Spleen (tissue), 11 donors: ENCODE data around the gene RALGDS. TPM values are rescaled to one million over a fixed set of nuclear protein-coding genes. Genes with fewer than 3 reads are reported as not detected.
"Not testable (repeated sequence)": the region's sequence is repeated elsewhere in the genome, so short reads cannot be mapped to it uniquely, and the experiment has no call there.

Source experiments
- DNase-seq: peaks from one replicate; pipeline ENCODE4 v3.0.0-alpha.2; 2020
- H3K27ac ChIP-seq, 8 donors: fragments of 200-600 bp; sonication (generic) in 7 of 8; 1 replicate in 4 of 8; 2 replicates in 4 of 8; pipeline versions ENCODE4 v1.5.0 to v1.8.0; 2016 to 2021; ENCODE audit warnings: inconsistent platforms in 4 of 8, mild to moderate bottlenecking in 4 of 8, moderate library complexity in 1 of 8
- H3K27me3 ChIP-seq, 7 donors: fragments of 200-600 bp; sonication (generic) in 6 of 7; replicated peaks in 1 of 7; 1 replicate in 4 of 7; 2 replicates in 3 of 7; pipeline versions ENCODE4 v1.5.0 to v1.8.0; 2016 to 2021; ENCODE audit warnings: inconsistent platforms in 3 of 7, mild to moderate bottlenecking in 1 of 7
- H3K36me3 ChIP-seq, 6 donors: fragments of 200-600 bp; sonication (generic) in 5 of 6; 1 replicate in 4 of 6; 2 replicates in 2 of 6; pipeline versions ENCODE4 v1.5.0 to v1.8.0; 2016 to 2021; ENCODE audit warnings: inconsistent platforms in 2 of 6
- H3K4me1 ChIP-seq, 6 donors: fragments of 200-600 bp; sonication (generic) in 5 of 6; 1 replicate in 3 of 6; 2 replicates in 3 of 6; pipeline versions ENCODE4 v1.5.0 to v1.8.0; 2016 to 2021; ENCODE audit warnings: inconsistent platforms in 3 of 6
- H3K4me3 ChIP-seq, 8 donors: fragments of 200-600 bp; sonication (generic) in 7 of 8; 1 replicate in 4 of 8; 2 replicates in 4 of 8; pipeline versions ENCODE4 v1.5.0 to v1.8.0; 2016 to 2021; ENCODE audit warnings: inconsistent platforms in 4 of 8, mild to moderate bottlenecking in 4 of 8, moderate library complexity in 2 of 8
- H3K9me3 ChIP-seq, 8 donors: fragments of 200-600 bp; sonication (generic) in 7 of 8; 1 replicate in 4 of 8; 2 replicates in 4 of 8; pipeline versions ENCODE4 v1.5.0 to v1.8.0; 2016 to 2021; ENCODE audit warnings: inconsistent platforms in 4 of 8
- POLR2A ChIP-seq, 3 donors: fragments of 450-650 bp; IDR thresholded peaks; one replicate each; pipeline ENCODE4 v1.5.1; 2017; ENCODE audit warnings: antibody characterized with exemption in 3 of 3, mild to moderate bottlenecking in 1 of 3
- POLR2AphosphoS5 ChIP-seq, 3 donors: sonication (generic); formaldehyde crosslinking; IDR thresholded peaks; one replicate each; pipeline ENCODE4 v1.5.1; 2017; ENCODE audit warnings: antibody characterized with exemption in 3 of 3
- WGBS, 5 donors: extraction: QIAGEN DNeasy Blood & Tissue Kit in 3 of 5; methylation state at CpG; one replicate each; pipeline versions ENCODE4 v1.1.5 to v1.1.7; 2013 to 2018; 5-methylcytosine and 5-hydroxymethylcytosine counted together
- intact Hi-C: fragments of 100-400 bp; cut with DNase I; formaldehyde crosslinking; loops from one replicate; pipeline ENCODE4 v1.15.0; 2023; ENCODE audit warnings: low total_unique reads
- polyA plus RNA-seq, 3 donors: library from polyadenylated mRNA; stranded (reverse); fragments of 200-250 nt; gene quantifications; one replicate each; pipeline ENCODE4 v1.2.1, GENCODE V29; 2013
- total RNA-seq, 7 donors: library from RNA; depleted of rRNA in 3 of 7; stranded (reverse); fragments of >200 nt in 3 of 7; fragmentation: NEBNext Ultra II Directional in 4 of 7; extraction: Animal tissue kit (Norgen Biotek cat#: 25700) in 4 of 7; gene quantifications; one replicate each; pipeline versions ENCODE4 v1.1.0 to v1.2.1, GENCODE V29; 2016 to 2021
- TF ChIP-seq, protein P1 (sequence below), 11 experiments: fragments of 200-600 bp in 7 of 11; fragments of 450-650 bp in 4 of 11; sonication (generic) in 4 of 11; IDR thresholded peaks in 8 of 11; conservative IDR thresholded peaks in 3 of 11; 1 replicate in 7 of 11; 2 replicates in 4 of 11; pipeline versions ENCODE4 v1.4.0 to v1.8.0; 2016 to 2021; ENCODE audit warnings: antibody characterized with exemption in 11 of 11, inconsistent platforms in 4 of 11, mild to moderate bottlenecking in 1 of 11
- donor health status: healthy with polysubstance abuse.
- donor health status: DM: no; HTN: no; CAD: no; lungs with moderate emphysema.
- donor health status: DM: no; HTN: no; CAD: no.
- donor health status: Bipolar disorder and iron deficiency.
- donor health status: healthy.
- donor health status: DM: no; HTN: no; CAD: no.
- donor health status: DM: yes; HTN: yes; CAD: no.

RALGDS gene
- total and polyA plus RNA-seq, 10 donors = 21.3 to 74.3 (median 55.8) TPM

DNA sequence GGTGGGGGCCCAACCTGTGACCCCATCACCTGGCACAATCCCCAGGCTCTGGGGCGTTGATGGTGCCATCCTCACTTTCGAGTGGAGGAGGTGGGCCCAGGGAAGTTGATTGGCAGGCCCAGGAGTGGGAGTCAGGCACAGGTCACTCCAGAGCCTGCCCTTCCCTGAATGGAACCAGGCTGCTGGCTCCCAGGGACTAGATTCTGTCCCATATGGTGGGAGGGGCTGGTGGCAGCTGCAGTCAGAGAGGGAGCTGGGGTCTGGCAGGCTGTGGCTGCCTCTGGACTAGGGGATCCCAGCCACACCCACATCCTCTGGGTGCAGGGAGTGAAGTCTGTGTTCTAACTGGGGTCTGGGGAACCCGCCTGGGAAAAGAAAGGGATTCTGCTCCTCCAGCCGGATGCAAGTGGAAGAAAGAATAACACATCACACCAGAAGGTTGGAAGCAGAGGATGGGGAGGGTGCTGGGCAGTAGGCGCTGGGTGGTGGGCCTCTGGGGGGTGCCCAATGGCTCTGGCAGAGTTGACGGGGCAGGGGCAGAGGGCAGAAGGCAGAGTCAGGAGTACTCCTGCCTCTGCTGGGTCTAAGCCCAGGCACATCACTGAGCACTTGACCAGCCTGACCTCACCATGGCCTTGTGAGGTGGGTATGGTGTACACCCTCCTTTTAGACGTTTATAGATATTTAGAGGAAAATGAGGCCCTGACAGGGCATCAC, 33.5 kb downstream of the RALGDS start:
- Histone ChIP-seq H3K27ac (no peak overlapping the region), H3K9me3 (no peaks in the 10 kb centered on the region), H3K36me3 (no peaks in the 10 kb centered on the region), H3K27me3 (no peaks in the 10 kb centered on the region), H3K4me1 (no peaks in the 10 kb centered on the region), H3K4me3 (no peak overlapping the region)
- 63 to 88% (median 74%) methylated on average over 7 of the region's 7 CpGs for WGBS, 5 donors
- DNase-seq = no peak
- intact Hi-C loops = no loop called here
- TF ChIP-seq POLR2A (IDR thresholded peaks at IDR 0.05) = no peak
- TF ChIP-seq, protein P1, sequence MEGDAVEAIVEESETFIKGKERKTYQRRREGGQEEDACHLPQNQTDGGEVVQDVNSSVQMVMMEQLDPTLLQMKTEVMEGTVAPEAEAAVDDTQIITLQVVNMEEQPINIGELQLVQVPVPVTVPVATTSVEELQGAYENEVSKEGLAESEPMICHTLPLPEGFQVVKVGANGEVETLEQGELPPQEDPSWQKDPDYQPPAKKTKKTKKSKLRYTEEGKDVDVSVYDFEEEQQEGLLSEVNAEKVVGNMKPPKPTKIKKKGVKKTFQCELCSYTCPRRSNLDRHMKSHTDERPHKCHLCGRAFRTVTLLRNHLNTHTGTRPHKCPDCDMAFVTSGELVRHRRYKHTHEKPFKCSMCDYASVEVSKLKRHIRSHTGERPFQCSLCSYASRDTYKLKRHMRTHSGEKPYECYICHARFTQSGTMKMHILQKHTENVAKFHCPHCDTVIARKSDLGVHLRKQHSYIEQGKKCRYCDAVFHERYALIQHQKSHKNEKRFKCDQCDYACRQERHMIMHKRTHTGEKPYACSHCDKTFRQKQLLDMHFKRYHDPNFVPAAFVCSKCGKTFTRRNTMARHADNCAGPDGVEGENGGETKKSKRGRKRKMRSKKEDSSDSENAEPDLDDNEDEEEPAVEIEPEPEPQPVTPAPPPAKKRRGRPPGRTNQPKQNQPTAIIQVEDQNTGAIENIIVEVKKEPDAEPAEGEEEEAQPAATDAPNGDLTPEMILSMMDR (IDR thresholded peaks at IDR 0.05 in 8 of 11, conservative IDR thresholded peaks at IDR 0.05 in 3 of 11) = no peak
- TF ChIP-seq POLR2AphosphoS5 (IDR thresholded peaks at IDR 0.05) = no peak

DNA sequence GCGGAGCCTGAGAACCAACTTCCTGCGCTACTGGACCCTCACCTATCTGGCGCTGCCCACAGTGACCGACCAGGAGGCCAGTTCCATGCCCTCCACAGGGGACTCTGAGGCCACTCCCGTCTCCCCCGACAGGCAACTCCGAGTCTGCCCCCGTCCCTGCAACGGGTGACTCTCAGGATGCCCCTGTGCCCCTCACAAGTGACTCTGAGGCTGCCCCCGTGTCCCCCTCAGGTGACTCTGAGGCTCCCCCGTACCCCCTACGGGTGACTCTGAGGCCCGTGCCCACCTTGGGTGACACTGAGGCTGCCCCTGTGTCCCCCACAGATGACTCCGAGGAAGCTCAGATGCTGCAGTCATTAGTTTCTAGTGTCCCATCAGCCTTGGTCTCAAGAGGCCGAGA, 34.1 kb downstream of the RALGDS start:
- TF ChIP-seq, protein P1 (IDR thresholded peaks at IDR 0.05 in 8 of 11, conservative IDR thresholded peaks at IDR 0.05 in 3 of 11) = no peak
- TF ChIP-seq POLR2A (IDR thresholded peaks at IDR 0.05) (no peak), POLR2AphosphoS5 (IDR thresholded peaks at IDR 0.05) (no peak)
- H3K4me3 ChIP-seq = no peak overlapping the region
- DNase-seq = peak; percentile 60
- peaks cover 0 to 1% (median 0%) of the 10 kb centered on the region in 7 donors for H3K27me3 ChIP-seq
- no peaks in the 10 kb centered on the region for H3K9me3 ChIP-seq
- 69 to 89% (median 80%) methylated on average over 5 to 15 of the region's 15 CpGs for WGBS, 5 donors
- H3K4me1 ChIP-seq = no peaks in the 10 kb centered on the region
- intact Hi-C loops = no loop called here
- no peaks in the 10 kb centered on the region for H3K36me3 ChIP-seq
- no peak overlapping the region for H3K27ac ChIP-seq

DNA sequence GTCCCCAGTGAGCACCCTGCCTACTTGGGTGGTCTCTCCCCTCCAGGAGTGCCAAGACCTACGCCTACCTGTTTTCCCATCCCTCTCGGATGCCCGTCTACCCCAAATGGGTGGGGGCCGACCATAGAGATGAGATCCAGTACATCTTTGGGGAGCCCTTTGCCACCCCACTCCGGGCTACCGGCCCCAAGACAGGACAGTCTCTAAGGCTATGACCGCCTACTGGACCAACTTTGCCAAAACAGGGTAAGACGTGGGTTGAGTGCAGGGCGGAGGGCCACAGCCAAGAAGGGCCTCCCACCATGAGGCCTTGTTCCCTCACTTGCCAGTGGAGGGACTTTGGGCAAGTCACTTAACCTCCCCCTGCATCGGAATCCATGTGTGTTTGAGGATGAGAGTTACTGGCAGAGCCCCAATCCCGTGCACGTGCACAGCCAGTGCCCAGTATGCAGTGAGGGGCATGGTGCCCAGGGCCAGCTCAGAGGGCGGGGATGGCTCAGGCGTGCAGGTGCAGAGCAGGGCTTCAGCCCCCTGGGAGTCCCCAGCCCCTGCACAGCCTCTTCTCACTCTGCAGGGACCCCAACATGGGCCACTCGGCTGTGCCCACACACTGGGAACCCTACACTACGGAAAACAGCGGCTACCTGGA, 34.7 kb downstream of the RALGDS start:
- H3K36me3 ChIP-seq, H3K9me3 ChIP-seq, H3K4me3 ChIP-seq, H3K4me1 ChIP-seq, H3K27me3 ChIP-seq, H3K27ac ChIP-seq, intact Hi-C loops, DNase-seq: not testable (repeated sequence)
- WGBS, 5 donors = 82 to 93% (median 86%) methylated on average over 9 to 17 of the region's 17 CpGs

DNA sequence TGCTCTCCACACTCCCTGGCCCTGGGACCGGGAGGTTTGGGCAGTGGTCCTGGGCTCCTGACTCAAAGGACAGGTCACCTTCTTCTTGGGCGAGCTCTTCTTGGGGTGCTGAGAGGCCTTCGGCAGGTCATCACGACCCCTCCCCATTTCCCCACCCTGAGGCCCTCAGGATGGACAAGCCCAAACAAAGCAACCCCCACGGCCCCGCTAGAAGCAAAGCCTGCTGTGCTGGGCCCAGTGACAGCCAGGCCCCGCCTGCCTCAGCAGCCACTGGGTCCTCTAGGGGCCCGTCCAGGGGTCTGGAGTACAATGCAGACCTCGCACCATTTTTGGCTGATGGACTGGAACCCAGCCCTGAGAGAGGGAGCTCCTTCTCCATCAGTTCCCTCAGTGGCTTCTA, 37.4 kb downstream of the RALGDS start:
- H3K4me1 ChIP-seq, DNase-seq, H3K36me3 ChIP-seq, H3K27me3 ChIP-seq, H3K27ac ChIP-seq, H3K4me3 ChIP-seq, H3K9me3 ChIP-seq, intact Hi-C loops: not testable (repeated sequence)
- WGBS, 5 donors = 67 to 81% (median 72%) methylated on average over 4 to 9 of the region's 9 CpGs; no CpG with 5 or more reads in 1 of the 5 donors

DNA sequence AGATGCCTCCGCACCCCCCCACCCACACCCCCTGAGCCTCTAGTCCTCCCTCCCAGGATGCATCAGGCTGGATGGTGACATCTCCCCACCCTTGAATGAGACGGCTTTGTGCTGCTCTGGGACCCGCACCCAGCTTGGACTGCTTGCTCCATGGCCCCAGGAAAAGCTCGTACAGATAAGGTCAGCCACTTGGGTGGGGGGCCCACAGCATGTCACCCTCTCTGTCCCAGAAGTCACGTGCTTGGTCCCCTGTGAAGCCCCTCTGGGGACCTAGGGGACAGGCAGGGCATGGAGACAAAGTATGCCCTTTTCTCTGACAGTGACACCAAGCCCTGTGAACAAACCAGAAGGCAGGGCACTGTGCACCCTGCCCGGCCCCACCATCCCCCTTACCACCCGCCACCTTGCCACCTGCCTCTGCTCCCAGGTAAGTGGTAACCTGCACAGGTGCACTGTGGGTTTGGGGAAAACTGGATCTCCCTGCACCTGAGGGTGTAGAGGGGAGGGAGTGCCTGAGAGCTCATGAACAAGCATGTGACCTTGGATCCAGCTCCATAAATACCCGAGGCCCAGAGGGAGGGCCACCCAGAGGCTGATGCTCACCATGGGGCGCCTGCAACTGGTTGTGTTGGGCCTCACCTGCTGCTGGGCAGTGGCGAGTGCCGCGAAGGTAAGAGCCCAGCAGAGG, 38.9 kb downstream of the RALGDS start:
- H3K9me3 ChIP-seq, H3K27me3 ChIP-seq, H3K4me1 ChIP-seq, H3K27ac ChIP-seq, DNase-seq, H3K4me3 ChIP-seq, H3K36me3 ChIP-seq, intact Hi-C loops: not testable (repeated sequence)
- 75 to 94% (median 81%) methylated on average over 4 to 7 of the region's 12 CpGs for WGBS, 5 donors

DNA sequence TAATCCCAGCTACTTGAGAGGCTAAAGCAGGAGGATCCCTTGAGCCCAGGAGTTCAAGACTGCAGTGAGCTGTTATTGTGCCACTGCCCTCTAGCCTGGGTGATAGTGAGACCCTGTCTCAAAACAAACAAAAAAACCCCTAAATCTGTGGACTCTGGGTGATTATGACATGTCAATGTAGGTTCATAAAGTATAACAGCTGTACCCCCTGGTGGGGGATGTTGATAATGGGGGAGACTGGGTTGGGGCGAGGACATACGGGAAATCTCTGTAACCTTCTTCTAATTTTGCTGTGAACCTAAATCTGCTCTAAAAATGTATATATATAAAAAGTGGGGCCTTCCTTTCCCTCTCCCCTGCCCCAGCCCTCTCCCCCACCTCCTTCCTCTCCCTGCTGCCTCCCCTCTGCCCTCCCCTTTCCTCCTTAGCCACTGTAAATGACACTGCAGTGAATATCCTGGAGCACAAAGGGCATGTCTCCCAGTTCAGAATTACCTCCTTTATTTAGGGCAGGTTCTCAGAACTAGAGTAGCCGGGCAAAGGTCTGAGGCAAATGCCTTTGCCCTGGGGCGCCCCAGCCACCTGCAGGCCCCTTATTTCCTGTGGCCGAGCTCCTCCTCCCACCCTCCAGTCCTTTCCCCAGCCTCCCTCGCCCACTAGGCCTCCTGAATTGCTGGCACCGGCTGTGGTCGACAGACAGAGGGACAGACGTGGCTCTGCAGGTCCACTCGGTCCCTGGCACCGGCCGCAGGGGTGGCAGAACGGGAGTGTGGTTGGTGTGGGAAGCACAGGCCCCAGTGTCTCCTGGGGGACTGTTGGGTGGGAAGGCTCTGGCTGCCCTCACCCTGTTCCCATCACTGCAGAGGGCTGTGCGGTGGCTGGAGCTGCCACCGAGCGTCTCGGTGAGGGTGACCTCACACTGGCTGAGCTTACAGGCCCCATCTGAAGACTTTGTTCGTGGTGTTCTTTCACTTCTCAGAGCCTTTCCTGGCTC, 40.0 kb downstream of the RALGDS start:
- intact Hi-C loops, H3K27me3 ChIP-seq, H3K4me1 ChIP-seq, H3K27ac ChIP-seq, H3K4me3 ChIP-seq, DNase-seq, H3K36me3 ChIP-seq, H3K9me3 ChIP-seq: not testable (repeated sequence)
- 72 to 80% (median 77%) methylated on average over 9 to 10 of the region's 18 CpGs for WGBS, 5 donors
